ENCODE measurements around the gene NFIB. TPM values are rescaled to one million over a fixed set of nuclear protein-coding genes. Genes with fewer than 3 reads are reported as not detected.

Gene NFIB
- total RNA-seq, 1 donor from 2014 or later: 66.3 TPM

DNA sequence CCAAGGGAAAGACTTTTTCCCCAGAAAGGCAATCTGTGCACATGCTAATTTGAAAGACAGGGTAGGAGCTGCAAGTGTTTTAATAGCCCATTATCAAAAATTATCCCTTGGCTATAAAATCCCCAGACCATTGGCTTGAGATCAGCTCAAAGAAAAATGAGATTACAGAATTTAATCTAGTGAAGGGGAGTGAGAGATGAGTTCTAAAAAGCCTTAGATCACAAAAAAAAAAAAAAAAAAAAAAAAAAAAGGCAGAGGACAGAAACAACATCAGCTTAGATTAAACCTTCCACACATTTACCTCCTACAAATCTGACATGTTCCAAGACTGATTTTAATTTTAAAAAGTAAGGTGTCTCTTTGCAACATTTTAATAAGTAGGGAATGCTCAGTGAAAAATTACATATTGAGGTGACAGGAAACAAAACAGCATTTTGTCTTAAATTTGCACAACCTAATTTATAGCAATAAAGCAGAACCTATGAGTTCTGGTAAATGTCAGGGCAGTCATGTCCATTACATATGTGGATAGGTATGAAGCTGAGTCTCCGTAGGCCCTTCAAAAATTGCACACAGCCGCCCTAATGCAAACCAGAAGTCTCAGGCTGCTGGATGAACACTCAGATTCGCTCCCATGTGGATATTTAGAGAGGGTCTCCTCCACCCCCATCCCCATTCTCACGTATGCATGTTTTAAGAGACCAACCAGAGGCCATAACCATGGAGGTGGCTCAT, 43.4 kb downstream of the NFIB start:
- Mint-ChIP-seq H3K27ac (ENCODE audit: unreplicated experiment) (peak overlapping the region; percentile 78), H3K4me3 (ENCODE audit: unreplicated experiment) (no peak overlapping the region), H3K36me3 (ENCODE audit: low read depth) (peaks cover 6% of the 10 kb centered on the region), H3K27me3 (ENCODE audit: low read depth) (no peaks in the 10 kb centered on the region), H3K4me1 (ENCODE audit: low read depth) (peaks cover 50% of the 10 kb centered on the region), H3K9me3 (ENCODE audit: low read depth) (no peaks in the 10 kb centered on the region)
- TF ChIP-seq, protein P1, sequence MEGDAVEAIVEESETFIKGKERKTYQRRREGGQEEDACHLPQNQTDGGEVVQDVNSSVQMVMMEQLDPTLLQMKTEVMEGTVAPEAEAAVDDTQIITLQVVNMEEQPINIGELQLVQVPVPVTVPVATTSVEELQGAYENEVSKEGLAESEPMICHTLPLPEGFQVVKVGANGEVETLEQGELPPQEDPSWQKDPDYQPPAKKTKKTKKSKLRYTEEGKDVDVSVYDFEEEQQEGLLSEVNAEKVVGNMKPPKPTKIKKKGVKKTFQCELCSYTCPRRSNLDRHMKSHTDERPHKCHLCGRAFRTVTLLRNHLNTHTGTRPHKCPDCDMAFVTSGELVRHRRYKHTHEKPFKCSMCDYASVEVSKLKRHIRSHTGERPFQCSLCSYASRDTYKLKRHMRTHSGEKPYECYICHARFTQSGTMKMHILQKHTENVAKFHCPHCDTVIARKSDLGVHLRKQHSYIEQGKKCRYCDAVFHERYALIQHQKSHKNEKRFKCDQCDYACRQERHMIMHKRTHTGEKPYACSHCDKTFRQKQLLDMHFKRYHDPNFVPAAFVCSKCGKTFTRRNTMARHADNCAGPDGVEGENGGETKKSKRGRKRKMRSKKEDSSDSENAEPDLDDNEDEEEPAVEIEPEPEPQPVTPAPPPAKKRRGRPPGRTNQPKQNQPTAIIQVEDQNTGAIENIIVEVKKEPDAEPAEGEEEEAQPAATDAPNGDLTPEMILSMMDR (IDR thresholded peaks at IDR 0.05): no peak
- DNase-seq (ENCODE audit: low spot score): no peak

DNA sequence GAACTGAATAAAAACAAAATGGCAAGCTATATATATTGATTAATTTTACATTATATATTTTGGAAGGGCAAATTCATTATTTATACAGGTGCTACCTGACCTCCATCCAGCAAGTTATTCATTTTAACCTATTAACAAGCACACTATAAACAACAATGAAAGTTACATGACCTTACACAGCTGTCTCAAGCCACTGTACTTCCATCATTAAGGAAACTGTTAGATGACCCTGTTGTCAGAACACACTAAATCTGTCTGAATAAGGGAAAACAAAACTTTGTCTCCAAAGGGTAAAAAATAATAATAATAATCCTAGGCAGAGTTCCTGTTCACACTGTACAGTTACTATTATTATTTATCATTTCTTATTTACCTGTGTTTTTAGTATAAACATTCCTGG, 44.0 kb downstream of the NFIB start:
- Mint-ChIP-seq H3K4me1 (ENCODE audit: low read depth) (peaks cover 44% of the 10 kb centered on the region), H3K27me3 (ENCODE audit: low read depth) (no peaks in the 10 kb centered on the region), H3K36me3 (ENCODE audit: low read depth) (peaks cover 6% of the 10 kb centered on the region), H3K27ac (ENCODE audit: unreplicated experiment) (no peak overlapping the region), H3K9me3 (ENCODE audit: low read depth) (no peaks in the 10 kb centered on the region), H3K4me3 (ENCODE audit: unreplicated experiment) (no peak overlapping the region)
- no peak for DNase-seq (ENCODE audit: low spot score)
- TF ChIP-seq, protein P1 (IDR thresholded peaks at IDR 0.05): no peak

DNA sequence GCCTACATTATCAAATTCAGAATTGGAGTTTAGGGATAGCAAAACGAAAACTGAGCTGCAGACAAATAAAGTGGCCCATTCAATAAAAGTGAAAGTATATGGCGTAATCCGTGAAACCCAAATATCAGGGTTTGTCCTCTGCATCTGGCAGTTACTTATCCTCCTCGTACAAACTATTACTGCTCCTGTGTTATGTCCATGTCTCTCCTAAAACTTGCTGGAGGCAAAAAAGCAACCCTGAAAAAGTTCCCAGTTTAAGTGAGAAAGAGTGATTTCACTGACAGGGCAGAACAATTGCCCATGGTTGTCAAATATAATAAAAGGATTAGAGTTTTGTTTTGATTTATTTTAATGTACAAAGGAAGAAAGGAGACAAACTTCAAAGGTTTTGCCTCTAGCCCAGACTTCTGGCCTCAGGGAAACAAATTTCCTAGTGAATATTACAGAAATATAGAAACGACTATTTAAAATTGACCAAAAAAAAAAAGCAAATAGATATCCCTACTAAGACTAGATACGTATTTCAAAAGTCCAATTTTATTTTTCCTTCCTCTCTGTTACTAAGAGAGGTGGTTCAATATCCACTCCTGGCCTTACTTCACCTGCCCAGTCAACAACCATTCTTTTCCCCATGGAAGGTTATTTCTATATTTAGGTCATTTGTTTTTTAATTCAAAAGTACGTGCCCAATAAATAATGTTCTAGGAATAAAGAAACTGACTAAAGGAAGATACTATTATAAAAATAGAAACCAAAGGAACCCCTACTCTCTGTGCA, 50.0 kb downstream of the NFIB start:
- peaks cover 6% of the 10 kb centered on the region for H3K36me3 Mint-ChIP-seq (ENCODE audit: low read depth)
- H3K27me3 Mint-ChIP-seq (ENCODE audit: low read depth): no peaks in the 10 kb centered on the region
- no peak overlapping the region for H3K27ac Mint-ChIP-seq (ENCODE audit: unreplicated experiment)
- H3K4me3 Mint-ChIP-seq (ENCODE audit: unreplicated experiment): no peak overlapping the region
- DNase-seq (ENCODE audit: low spot score): no peak
- H3K9me3 Mint-ChIP-seq (ENCODE audit: low read depth): no peaks in the 10 kb centered on the region
- TF ChIP-seq, protein P1 (IDR thresholded peaks at IDR 0.05): no peak
- H3K4me1 Mint-ChIP-seq (ENCODE audit: low read depth): peaks cover 18% of the 10 kb centered on the region

DNA sequence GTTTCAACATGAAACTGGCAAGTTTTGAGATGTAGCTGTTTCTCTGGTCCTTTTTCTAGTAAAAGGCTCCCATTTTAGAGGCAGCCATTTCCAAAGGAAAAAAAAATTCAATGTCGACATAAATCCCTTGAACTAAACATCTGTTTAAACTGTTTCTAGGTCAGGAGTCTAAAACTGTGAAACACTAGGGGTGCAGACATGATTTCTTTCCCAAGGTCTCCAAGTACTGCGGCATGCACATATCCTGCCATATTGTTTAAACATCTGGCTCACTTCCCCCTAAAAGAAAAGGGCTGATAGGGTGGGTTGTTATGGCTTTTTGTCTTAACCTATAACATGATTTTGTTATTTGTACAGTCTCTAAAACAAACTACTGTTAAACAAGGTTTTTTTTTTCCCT, 51.1 kb downstream of the NFIB start:
- no peaks in the 10 kb centered on the region for H3K9me3 Mint-ChIP-seq (ENCODE audit: low read depth)
- no peak overlapping the region for H3K27ac Mint-ChIP-seq (ENCODE audit: unreplicated experiment)
- TF ChIP-seq, protein P1 (IDR thresholded peaks at IDR 0.05): no peak

DNA sequence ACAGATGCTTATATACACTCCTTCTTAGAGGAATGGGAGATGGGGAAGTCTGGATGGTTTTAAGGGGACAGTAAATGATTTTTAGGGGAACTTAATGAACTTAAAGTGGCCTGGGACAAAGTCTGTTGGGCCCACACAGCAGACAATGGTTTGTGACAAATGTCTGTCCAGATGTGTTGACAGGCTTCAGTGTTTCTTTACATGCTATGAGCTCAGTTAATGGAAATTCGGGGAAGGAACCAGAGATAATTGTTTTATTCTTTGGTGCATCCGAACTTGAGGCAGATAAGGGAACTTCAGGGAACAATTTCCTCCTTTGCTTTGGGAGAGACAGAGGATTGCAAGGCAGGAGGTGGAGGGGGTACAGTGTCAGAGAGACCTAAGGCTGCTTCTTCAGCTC, 52.3 kb downstream of the NFIB start:
- H3K27me3 Mint-ChIP-seq (ENCODE audit: low read depth): no peaks in the 10 kb centered on the region
- no peaks in the 10 kb centered on the region for H3K36me3 Mint-ChIP-seq (ENCODE audit: low read depth)
- TF ChIP-seq, protein P1 (IDR thresholded peaks at IDR 0.05): no peak
- no peak overlapping the region for H3K27ac Mint-ChIP-seq (ENCODE audit: unreplicated experiment)
- H3K9me3 Mint-ChIP-seq (ENCODE audit: low read depth): no peaks in the 10 kb centered on the region
- DNase-seq (ENCODE audit: low spot score): no peak
- no peak overlapping the region for H3K4me3 Mint-ChIP-seq (ENCODE audit: unreplicated experiment)
- H3K4me1 Mint-ChIP-seq (ENCODE audit: low read depth): peaks cover 33% of the 10 kb centered on the region

More for the DNA sequence above, 51.1 kb downstream of the NFIB start:
- Mint-ChIP-seq H3K4me3 (ENCODE audit: unreplicated experiment) (no peak overlapping the region), H3K36me3 (ENCODE audit: low read depth) (no peaks in the 10 kb centered on the region), H3K27me3 (ENCODE audit: low read depth) (no peaks in the 10 kb centered on the region), H3K4me1 (ENCODE audit: low read depth) (peaks cover 29% of the 10 kb centered on the region)
- DNase-seq (ENCODE audit: low spot score): no peak
